Liver (tissue), 3 donors: ENCODE results near the gene ZBTB17.

ENCODE experiments used
- CTCF ChIP-seq: fragments of 150-350 bp; IDR thresholded peaks from 2 replicates; pipeline ENCODE4 v1.5.1; 2017; ENCODE audit warnings: improper control_type of control experiment, low read depth, low read length; ENCODE audit not compliant: missing input control
- EGR1 ChIP-seq, 2 donors: IDR thresholded peaks; 2 replicates each; pipeline ENCODE4 v1.6.1; 2016 to 2018; ENCODE audit warnings: antibody characterized with exemption in 2 of 2, low read depth in 2 of 2
- FOXA1 ChIP-seq: IDR thresholded peaks from 2 replicates; pipeline ENCODE4 v1.6.1; 2016; ENCODE audit warnings: antibody characterized with exemption
- GABPA ChIP-seq, 2 donors: IDR thresholded peaks in 1 of 2; conservative IDR thresholded peaks in 1 of 2; 2 replicates each; pipeline ENCODE4 v1.6.1; 2016; ENCODE audit warnings: antibody characterized with exemption in 2 of 2, mild to moderate bottlenecking in 1 of 2, moderate library complexity in 1 of 2
- HNF4A ChIP-seq, 2 donors: conservative IDR thresholded peaks; 2 replicates each; pipeline ENCODE4 v1.6.1; 2016; ENCODE audit warnings: antibody characterized with exemption in 2 of 2, mild to moderate bottlenecking in 2 of 2
- JUND ChIP-seq, 2 donors: IDR thresholded peaks; 2 replicates each; pipeline ENCODE4 v1.6.1; 2016; ENCODE audit warnings: antibody characterized with exemption in 2 of 2
- RAD21 ChIP-seq, 2 donors: IDR thresholded peaks; 2 replicates each; pipeline ENCODE4 v1.6.1; 2016; ENCODE audit warnings: antibody characterized with exemption in 2 of 2, mild to moderate bottlenecking in 2 of 2
- RXRA ChIP-seq, 2 donors: IDR thresholded peaks; 2 replicates each; pipeline ENCODE4 v1.6.1; 2017 to 2018; ENCODE audit warnings: antibody characterized with exemption in 2 of 2, mild to moderate bottlenecking in 1 of 2
- SP1 ChIP-seq: IDR thresholded peaks from 2 replicates; pipeline ENCODE4 v1.6.1; 2018; ENCODE audit warnings: antibody characterized with exemption, mild to moderate bottlenecking
- TAF1 ChIP-seq: conservative IDR thresholded peaks from 2 replicates; pipeline ENCODE4 v1.6.1; 2016; ENCODE audit warnings: antibody characterized with exemption, mild to moderate bottlenecking
- YY1 ChIP-seq: IDR thresholded peaks from 2 replicates; pipeline ENCODE4 v1.6.1; 2016; ENCODE audit warnings: antibody characterized with exemption, mild to moderate bottlenecking
- ZBTB33 ChIP-seq: IDR thresholded peaks from 2 replicates; pipeline ENCODE4 v1.6.1; 2016; ENCODE audit warnings: antibody characterized with exemption
- TF ChIP-seq, protein P1 (sequence below): IDR thresholded peaks from 2 replicates; pipeline ENCODE4 v1.6.1; 2016; ENCODE audit warnings: antibody characterized with exemption, mild to moderate bottlenecking
- TF ChIP-seq, protein P2 (sequence below): IDR thresholded peaks from 2 replicates; pipeline ENCODE4 v1.6.1; 2016; ENCODE audit warnings: antibody characterized with exemption
- donor health status: healthy.
- donor health status: healthy.

GRCh38 chr1:16018749-16019643 is 43.1 kb upstream of the ZBTB17 start:
- TF ChIP-seq CTCF (no peak), SP1 (no peak), RXRA (IDR thresholded peaks at IDR 0.05) (no peak), JUND (IDR thresholded peaks at IDR 0.05) (no peak), ZBTB33 (no peak), YY1 (no peak), RAD21 (IDR thresholded peaks at IDR 0.05) (no peak), FOXA1 (no peak), TAF1 (no peak), EGR1 (IDR thresholded peaks at IDR 0.05; ENCODE audit: low read depth in 2 of 2) (no peak), GABPA (IDR thresholded peaks at IDR 0.05 in 1 of 2, conservative IDR thresholded peaks at IDR 0.05 in 1 of 2) (no peak), HNF4A (conservative IDR thresholded peaks at IDR 0.05) (no peak)
- TF ChIP-seq, protein P1, sequence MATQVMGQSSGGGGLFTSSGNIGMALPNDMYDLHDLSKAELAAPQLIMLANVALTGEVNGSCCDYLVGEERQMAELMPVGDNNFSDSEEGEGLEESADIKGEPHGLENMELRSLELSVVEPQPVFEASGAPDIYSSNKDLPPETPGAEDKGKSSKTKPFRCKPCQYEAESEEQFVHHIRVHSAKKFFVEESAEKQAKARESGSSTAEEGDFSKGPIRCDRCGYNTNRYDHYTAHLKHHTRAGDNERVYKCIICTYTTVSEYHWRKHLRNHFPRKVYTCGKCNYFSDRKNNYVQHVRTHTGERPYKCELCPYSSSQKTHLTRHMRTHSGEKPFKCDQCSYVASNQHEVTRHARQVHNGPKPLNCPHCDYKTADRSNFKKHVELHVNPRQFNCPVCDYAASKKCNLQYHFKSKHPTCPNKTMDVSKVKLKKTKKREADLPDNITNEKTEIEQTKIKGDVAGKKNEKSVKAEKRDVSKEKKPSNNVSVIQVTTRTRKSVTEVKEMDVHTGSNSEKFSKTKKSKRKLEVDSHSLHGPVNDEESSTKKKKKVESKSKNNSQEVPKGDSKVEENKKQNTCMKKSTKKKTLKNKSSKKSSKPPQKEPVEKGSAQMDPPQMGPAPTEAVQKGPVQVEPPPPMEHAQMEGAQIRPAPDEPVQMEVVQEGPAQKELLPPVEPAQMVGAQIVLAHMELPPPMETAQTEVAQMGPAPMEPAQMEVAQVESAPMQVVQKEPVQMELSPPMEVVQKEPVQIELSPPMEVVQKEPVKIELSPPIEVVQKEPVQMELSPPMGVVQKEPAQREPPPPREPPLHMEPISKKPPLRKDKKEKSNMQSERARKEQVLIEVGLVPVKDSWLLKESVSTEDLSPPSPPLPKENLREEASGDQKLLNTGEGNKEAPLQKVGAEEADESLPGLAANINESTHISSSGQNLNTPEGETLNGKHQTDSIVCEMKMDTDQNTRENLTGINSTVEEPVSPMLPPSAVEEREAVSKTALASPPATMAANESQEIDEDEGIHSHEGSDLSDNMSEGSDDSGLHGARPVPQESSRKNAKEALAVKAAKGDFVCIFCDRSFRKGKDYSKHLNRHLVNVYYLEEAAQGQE = no peak
- TF ChIP-seq, protein P2, sequence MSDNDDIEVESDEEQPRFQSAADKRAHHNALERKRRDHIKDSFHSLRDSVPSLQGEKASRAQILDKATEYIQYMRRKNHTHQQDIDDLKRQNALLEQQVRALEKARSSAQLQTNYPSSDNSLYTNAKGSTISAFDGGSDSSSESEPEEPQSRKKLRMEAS = no peak
